GM12891 (cell line): ENCODE results near the gene PLCB2.
A peak's percentile ranks its signal among the peaks of the same experiment; 100 is the strongest.

Source experiments
- DNase-seq: peaks from one replicate; pipeline ENCODE4 v3.0.0; 2011; ENCODE audit warnings: low spot score; ENCODE audit not compliant: insufficient read length
- FAIRE-seq: peaks from 2 replicates; lab custom pipeline; 2011; peaks lifted over from hg19 to GRCh38; lab: Jason Lieb, UNC
- PAX5 ChIP-seq: IDR thresholded peaks from 2 replicates; pipeline ENCODE4 v1.6.1; 2011; ENCODE audit warnings: low read length, moderate library complexity, mild to moderate bottlenecking; ENCODE audit not compliant: insufficient read depth, severe bottlenecking
- POLR2A ChIP-seq: IDR thresholded peaks from 2 replicates; pipeline ENCODE4 v1.6.1; 2011; ENCODE audit warnings: low read depth, low read length, control low read depth
- POLR2AphosphoS5 ChIP-seq: IDR thresholded peaks from 2 replicates; pipeline ENCODE4 v1.6.1; 2011; ENCODE audit warnings: low read depth, low read length, control low read depth
- POU2F2 ChIP-seq: IDR thresholded peaks from 2 replicates; pipeline ENCODE4 v1.6.1; 2011; ENCODE audit warnings: low read depth, mild to moderate bottlenecking, control low read depth, low read length, moderate library complexity
- SPI1 ChIP-seq: IDR thresholded peaks from 2 replicates; pipeline ENCODE4 v1.6.1; 2011; ENCODE audit warnings: low read depth, low read length, control low read depth
- TAF1 ChIP-seq: IDR thresholded peaks from 2 replicates; pipeline ENCODE4 v1.6.1; 2011; ENCODE audit warnings: low read depth, low read length, control low read depth

PLCB2 gene

GRCh38 chr15:40325188-40325587 lies 17.5 kb upstream of the PLCB2 start:
- DNase-seq (no peak), FAIRE-seq (no peak)
- TF ChIP-seq POU2F2 (no peak), POLR2AphosphoS5 (no peak), SPI1 (no peak), TAF1 (no peak), POLR2A (no peak), PAX5 (no peak)

DNA sequence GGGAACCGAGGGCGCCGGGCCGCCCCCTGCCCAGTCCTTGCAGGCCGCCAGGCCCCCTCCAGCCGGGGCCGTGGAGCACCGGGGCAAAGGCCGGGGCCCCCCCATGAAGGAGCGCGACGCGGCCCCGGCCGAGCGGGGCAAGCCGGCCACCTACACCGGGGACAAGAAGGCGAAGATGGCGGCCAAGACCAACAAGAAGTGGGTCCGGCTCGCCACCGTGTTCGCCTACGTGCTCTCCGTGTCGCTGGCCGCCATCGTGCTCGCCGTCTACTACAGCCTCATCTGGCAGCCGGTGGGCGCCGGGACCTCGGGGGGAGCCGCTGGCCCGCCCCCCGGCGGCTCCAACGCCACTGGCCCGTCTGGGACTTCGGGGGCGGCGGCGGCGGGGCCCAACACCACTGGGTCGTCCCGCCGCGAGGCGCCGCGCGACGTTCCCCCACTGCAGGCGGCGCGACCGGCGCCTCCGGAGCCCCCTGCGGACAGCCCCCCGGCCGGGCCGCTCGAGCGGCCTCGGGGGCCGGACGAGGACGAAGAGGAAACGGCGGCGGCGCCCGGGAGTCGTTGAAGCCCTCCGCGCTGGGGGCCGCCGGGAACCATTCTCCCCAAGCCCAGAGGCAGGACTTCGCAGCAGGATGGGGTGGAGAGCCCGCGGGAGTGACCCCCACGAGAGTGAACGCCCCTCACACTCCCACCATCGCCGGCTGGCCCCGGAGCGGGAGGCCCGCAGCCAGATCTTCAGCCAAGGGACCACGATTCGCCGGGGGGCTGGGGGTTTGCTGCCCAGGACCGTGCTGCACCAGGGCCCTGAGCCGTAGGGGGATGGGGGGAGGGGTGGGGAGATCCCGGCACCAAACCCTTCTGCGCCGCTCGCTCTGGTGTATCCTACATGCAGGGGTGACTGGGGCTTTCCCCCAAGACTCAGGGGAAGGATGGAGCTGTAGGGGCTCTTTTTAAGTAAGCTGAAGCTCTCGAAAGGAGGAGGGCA lies 16.5 kb upstream of the PLCB2 start:
- DNase-seq = no peak
- no peak for FAIRE-seq
- TF ChIP-seq POLR2AphosphoS5 = no peak

DNA sequence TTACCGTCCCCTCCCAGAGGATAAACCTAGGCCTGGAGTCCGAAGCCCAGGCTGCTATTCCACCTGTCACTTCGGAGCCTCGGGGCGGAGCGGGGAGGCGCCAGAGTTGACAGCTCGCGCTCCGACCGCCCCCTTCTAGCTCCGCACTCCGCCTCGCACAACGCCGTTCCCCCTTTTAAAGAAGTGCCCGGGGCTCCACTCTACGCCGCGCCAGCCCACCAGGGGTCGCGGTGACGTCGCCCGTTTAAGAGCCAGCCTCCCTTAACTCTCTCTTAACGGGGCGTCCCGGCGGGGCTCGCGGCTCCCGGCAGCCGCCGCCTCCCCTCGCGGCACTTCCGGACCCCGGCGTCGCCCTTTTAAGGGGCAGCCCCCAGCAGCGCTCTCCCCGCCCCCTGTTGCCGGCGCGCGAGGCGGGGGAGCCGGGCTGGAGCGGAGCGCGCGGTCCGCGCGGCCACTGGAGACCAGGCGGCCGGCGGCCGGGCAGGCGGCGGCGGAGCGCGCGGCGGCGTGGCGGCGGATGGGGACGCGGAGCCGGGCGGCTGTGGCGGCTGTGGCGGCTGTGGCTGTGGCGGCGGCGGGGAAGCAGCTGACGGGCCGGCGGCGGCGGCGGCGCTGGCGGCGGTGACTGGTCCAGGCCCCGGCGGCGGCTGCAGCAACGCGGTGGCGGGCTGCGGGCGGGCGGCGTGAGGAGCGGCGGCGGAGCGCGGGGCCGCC lies 15.7 kb upstream of the PLCB2 start, which contains the start of gene INAFM2:
Gene INAFM2, plus strand, starts transcription at position 454 of the 714 bp plus-strand sequence. CDS start 364 bp downstream, outside the sequence.
- DNase-seq (peak; percentile 98), FAIRE-seq (peak; percentile 95)
- TF ChIP-seq TAF1 = no peak
- no peak for TF ChIP-seq POLR2A
- TF ChIP-seq POLR2AphosphoS5 = no peak
- peak; percentile 18; the same call in 1 of the 2 replicates for TF ChIP-seq SPI1
- no peak for TF ChIP-seq POU2F2
- TF ChIP-seq PAX5 = no peak

DNA sequence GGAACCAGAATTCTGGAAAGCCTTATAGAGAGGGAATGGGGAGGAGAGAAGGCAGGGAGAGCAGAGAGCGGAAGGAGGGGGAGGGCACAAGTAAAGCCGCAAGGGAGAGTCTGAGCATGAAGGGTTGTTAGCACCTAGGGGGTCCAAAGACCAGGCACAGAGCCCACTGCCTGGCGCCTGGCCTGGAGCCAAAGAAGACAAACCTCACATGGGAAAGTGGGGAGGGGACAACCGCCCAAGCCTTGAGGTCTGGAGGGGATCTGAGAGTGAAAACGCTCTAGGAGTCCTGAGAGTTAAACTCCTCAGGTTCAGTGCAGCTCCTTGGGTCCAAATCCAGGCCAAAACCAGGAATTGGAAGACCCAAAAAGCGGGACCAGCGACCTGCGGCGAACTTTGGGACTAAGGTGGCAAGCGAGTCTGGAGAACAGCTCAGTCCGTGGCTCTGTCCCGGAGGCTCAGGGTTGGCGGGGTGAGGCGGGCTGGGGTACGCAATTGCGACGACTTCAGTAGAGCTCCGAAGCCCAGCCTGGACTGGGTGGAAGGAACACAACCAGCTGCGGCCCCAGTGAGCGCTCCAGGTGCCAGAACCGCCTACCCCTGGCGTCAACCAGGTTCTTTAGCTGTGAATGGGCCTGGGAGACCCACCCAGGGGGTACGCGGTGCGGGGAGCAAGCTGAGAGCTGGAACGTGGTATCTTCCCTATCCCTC lies 14.9 kb upstream of the PLCB2 start:
- no peak for FAIRE-seq
- TF ChIP-seq PAX5 (no peak), POLR2A (no peak), TAF1 (no peak), POU2F2 (no peak), POLR2AphosphoS5 (no peak), SPI1 (no peak)
- DNase-seq = no peak

GRCh38 chr15:40320931-40321371 lies 13.2 kb upstream of the PLCB2 start:
- no peak for TF ChIP-seq POLR2AphosphoS5
- no peak for TF ChIP-seq PAX5
- TF ChIP-seq TAF1 = no peak
- TF ChIP-seq SPI1 = no peak
- no peak for TF ChIP-seq POLR2A
- TF ChIP-seq POU2F2 = no peak
- FAIRE-seq (peak; percentile 79), DNase-seq (no peak)

DNA sequence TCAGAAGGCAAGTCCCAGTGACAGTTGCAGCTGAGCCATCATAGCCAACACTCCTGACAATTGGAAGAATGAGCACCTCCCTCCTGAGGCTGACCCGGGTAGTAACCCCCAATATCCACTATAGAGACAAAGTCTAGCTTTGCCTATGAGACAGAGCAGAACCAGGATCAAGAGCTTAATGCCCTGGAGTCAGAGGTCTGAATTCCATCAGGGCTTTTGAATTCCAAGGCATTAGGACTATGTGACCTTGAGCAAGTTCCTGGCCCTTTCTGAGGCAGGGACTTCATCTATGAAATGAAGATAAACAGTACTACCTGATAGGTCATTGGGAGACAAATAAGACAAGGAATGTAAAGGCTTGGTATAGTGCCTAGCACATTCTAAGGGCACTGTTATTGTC lies 12.7 kb upstream of the PLCB2 start:
- FAIRE-seq = no peak
- no peak for DNase-seq
- TF ChIP-seq POU2F2 = no peak
- TF ChIP-seq POLR2A = no peak
- no peak for TF ChIP-seq PAX5
- TF ChIP-seq SPI1 = no peak
- no peak for TF ChIP-seq POLR2AphosphoS5
- no peak for TF ChIP-seq TAF1

DNA sequence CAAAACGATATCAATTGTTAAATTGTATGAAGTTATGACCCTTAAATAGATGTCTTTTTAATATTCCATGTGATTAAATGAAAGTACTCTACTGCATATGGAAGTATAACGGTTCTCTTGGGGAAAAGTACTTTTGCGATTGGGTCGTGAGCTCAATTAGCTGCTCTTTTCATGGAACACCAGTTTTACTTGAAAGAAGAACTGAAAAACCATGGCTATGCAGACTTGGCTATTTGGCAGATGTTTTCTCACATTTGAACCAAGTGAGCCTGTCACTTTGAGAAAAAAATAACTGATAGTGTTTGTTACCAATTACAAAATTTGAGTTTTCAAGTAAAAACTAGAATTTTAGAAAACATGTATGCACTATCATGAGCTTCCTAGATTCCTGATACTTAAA lies 9.8 kb upstream of the PLCB2 start:
- DNase-seq (no peak), FAIRE-seq (no peak)
- TF ChIP-seq SPI1 (peak; percentile 67), POLR2AphosphoS5 (no peak)

DNA sequence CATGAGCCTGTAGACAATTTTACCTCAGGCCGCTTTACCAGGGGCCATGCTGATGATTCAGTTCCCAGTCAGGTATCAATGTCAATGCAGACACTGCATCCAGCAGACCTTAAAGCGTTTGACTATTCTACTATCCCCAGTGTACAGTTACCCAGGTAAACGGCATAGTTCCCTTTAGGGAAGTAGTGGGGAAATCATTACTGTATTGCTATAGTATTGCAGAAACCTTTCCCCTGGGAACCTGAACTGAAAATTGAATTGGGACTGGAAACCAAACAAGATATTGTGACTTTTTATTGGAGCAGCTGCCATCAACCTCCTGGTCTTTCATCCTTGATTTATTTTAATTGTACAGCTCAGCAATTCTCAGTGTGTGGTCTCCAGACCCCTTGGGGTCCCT lies 9.2 kb upstream of the PLCB2 start:
- FAIRE-seq (no peak), DNase-seq (no peak)
- TF ChIP-seq POU2F2 = no peak
- TF ChIP-seq POLR2AphosphoS5 = no peak
- no peak for TF ChIP-seq TAF1
- no peak for TF ChIP-seq SPI1
- no peak for TF ChIP-seq PAX5
- no peak for TF ChIP-seq POLR2A

GRCh38 chr15:40314723-40315276 lies 7.1 kb upstream of the PLCB2 start:
- TF ChIP-seq POU2F2 (no peak), TAF1 (no peak), PAX5 (no peak), POLR2A (no peak), SPI1 (no peak), POLR2AphosphoS5 (no peak)
- FAIRE-seq (no peak), DNase-seq (no peak)
